ENCODE data around the gene KLF3. TPM values are rescaled to one million over a fixed set of nuclear protein-coding genes. Genes with fewer than 3 reads are reported as not detected.
A peak's percentile ranks its signal among the peaks of the same experiment; 100 is the strongest.

The KLF3 gene
- total RNA-seq, 2 donors from 2014 or later = 91.7 to 95.2 TPM

GRCh38 chr4:38703635-38704034 lies 39.6 kb downstream of the KLF3 start:
- DNase-seq = no peak
- no peaks in the 10 kb centered on the region for H3K9me3 ChIP-seq (ENCODE audit: control insufficient read depth, low read length, poor library complexity, severe bottlenecking)
- Mint-ChIP-seq H3K4me3 (no peak overlapping the region), H3K4me1 (peaks cover 15% of the 10 kb centered on the region), H3K36me3 (ENCODE audit: low read depth) (no peaks in the 10 kb centered on the region), H3K27me3 (no peaks in the 10 kb centered on the region), H3K27ac (no peak overlapping the region)
- ATAC-seq = no peak

GRCh38 chr4:38704622-38705154 lies 40.7 kb downstream of the KLF3 start:
- DNase-seq (no peak), ATAC-seq (no peak)
- peaks cover 15% of the 10 kb centered on the region for H3K4me1 Mint-ChIP-seq
- H3K27ac Mint-ChIP-seq = no peak overlapping the region
- H3K9me3 ChIP-seq (ENCODE audit: control insufficient read depth, low read length, poor library complexity, severe bottlenecking) = no peaks in the 10 kb centered on the region
- no peaks in the 10 kb centered on the region for H3K36me3 Mint-ChIP-seq (ENCODE audit: low read depth)
- H3K4me3 Mint-ChIP-seq = no peak overlapping the region
- H3K27me3 Mint-ChIP-seq = no peaks in the 10 kb centered on the region

GRCh38 chr4:38706301-38706700 lies 42.3 kb downstream of the KLF3 start:
- no peaks in the 10 kb centered on the region for H3K9me3 ChIP-seq (ENCODE audit: control insufficient read depth, low read length, poor library complexity, severe bottlenecking)
- DNase-seq = no peak
- H3K27ac Mint-ChIP-seq = no peak overlapping the region
- H3K36me3 Mint-ChIP-seq (ENCODE audit: low read depth) = no peaks in the 10 kb centered on the region
- H3K4me3 Mint-ChIP-seq = no peak overlapping the region
- H3K4me1 Mint-ChIP-seq = peaks cover 15% of the 10 kb centered on the region
- ATAC-seq = no peak
- peaks cover 6% of the 10 kb centered on the region for H3K27me3 Mint-ChIP-seq

- H3K27me3 Mint-ChIP-seq = peaks cover 6% of the 10 kb centered on the region
- no peaks in the 10 kb centered on the region for H3K36me3 Mint-ChIP-seq (ENCODE audit: low read depth)
- peaks cover 2% of the 10 kb centered on the region for H3K9me3 ChIP-seq (ENCODE audit: control insufficient read depth, low read length, poor library complexity, severe bottlenecking)
- H3K4me1 Mint-ChIP-seq = peaks cover 10% of the 10 kb centered on the region
- ATAC-seq = no peak
- no peak for DNase-seq
- no peak overlapping the region for H3K4me3 Mint-ChIP-seq
- no peak overlapping the region for H3K27ac Mint-ChIP-seq
These were observed 46.1 kb downstream of the KLF3 start for GRCh38 chr4:38710053-38710452.

GRCh38 chr4:38711066-38711465 lies 47.1 kb downstream of the KLF3 start:
- Mint-ChIP-seq H3K27ac (no peak overlapping the region), H3K4me3 (no peak overlapping the region), H3K27me3 (peaks cover 6% of the 10 kb centered on the region), H3K4me1 (peaks cover 6% of the 10 kb centered on the region), H3K36me3 (ENCODE audit: low read depth) (no peaks in the 10 kb centered on the region)
- ATAC-seq (no peak), DNase-seq (no peak)
- H3K9me3 ChIP-seq (ENCODE audit: control insufficient read depth, low read length, poor library complexity, severe bottlenecking) = peaks cover 2% of the 10 kb centered on the region

- peaks cover 2% of the 10 kb centered on the region for H3K9me3 ChIP-seq (ENCODE audit: control insufficient read depth, low read length, poor library complexity, severe bottlenecking)
- no peak overlapping the region for H3K27ac Mint-ChIP-seq
- H3K27me3 Mint-ChIP-seq = peaks cover 6% of the 10 kb centered on the region
- no peaks in the 10 kb centered on the region for H3K36me3 Mint-ChIP-seq (ENCODE audit: low read depth)
- no peak overlapping the region for H3K4me3 Mint-ChIP-seq
- no peak for DNase-seq
- ATAC-seq = no peak
- H3K4me1 Mint-ChIP-seq = no peaks in the 10 kb centered on the region
These were observed 51.1 kb downstream of the KLF3 start for GRCh38 chr4:38715050-38715449.

- no peaks in the 10 kb centered on the region for H3K4me1 Mint-ChIP-seq
- DNase-seq (no peak), ATAC-seq (no peak)
- no peak overlapping the region for H3K27ac Mint-ChIP-seq
- H3K36me3 Mint-ChIP-seq (ENCODE audit: low read depth) = no peaks in the 10 kb centered on the region
- peaks cover 2% of the 10 kb centered on the region for H3K9me3 ChIP-seq (ENCODE audit: control insufficient read depth, low read length, poor library complexity, severe bottlenecking)
- no peaks in the 10 kb centered on the region for H3K27me3 Mint-ChIP-seq
- H3K4me3 Mint-ChIP-seq = no peak overlapping the region
These were observed 52.3 kb downstream of the KLF3 start for GRCh38 chr4:38716256-38716655.

- Mint-ChIP-seq H3K27ac (no peak overlapping the region), H3K27me3 (no peaks in the 10 kb centered on the region), H3K36me3 (ENCODE audit: low read depth) (no peaks in the 10 kb centered on the region), H3K4me1 (no peaks in the 10 kb centered on the region), H3K4me3 (no peak overlapping the region)
- H3K9me3 ChIP-seq (ENCODE audit: control insufficient read depth, low read length, poor library complexity, severe bottlenecking) = no peaks in the 10 kb centered on the region
- DNase-seq (no peak), ATAC-seq (no peak)
These were observed 53.6 kb downstream of the KLF3 start for GRCh38 chr4:38717604-38718003.

- H3K4me3 Mint-ChIP-seq = no peak overlapping the region
- H3K4me1 Mint-ChIP-seq = peaks cover 7% of the 10 kb centered on the region
- H3K9me3 ChIP-seq (ENCODE audit: control insufficient read depth, low read length, poor library complexity, severe bottlenecking) = no peaks in the 10 kb centered on the region
- no peaks in the 10 kb centered on the region for H3K27me3 Mint-ChIP-seq
- DNase-seq = no peak
- H3K27ac Mint-ChIP-seq = no peak overlapping the region
- no peaks in the 10 kb centered on the region for H3K36me3 Mint-ChIP-seq (ENCODE audit: low read depth)
- ATAC-seq = no peak
These were observed 59.1 kb downstream of the KLF3 start for GRCh38 chr4:38723114-38723513.

GRCh38 chr4:38723726-38724474 lies 59.9 kb downstream of the KLF3 start:
- H3K27me3 Mint-ChIP-seq = no peaks in the 10 kb centered on the region
- no peak for ATAC-seq
- H3K4me3 Mint-ChIP-seq = no peak overlapping the region
- peaks cover 10% of the 10 kb centered on the region for H3K4me1 Mint-ChIP-seq
- H3K27ac Mint-ChIP-seq = peak overlapping the region; percentile 43
- no peak for DNase-seq
- H3K36me3 Mint-ChIP-seq (ENCODE audit: low read depth) = no peaks in the 10 kb centered on the region
- H3K9me3 ChIP-seq (ENCODE audit: control insufficient read depth, low read length, poor library complexity, severe bottlenecking) = no peaks in the 10 kb centered on the region

- H3K27ac Mint-ChIP-seq = peak overlapping the region; percentile 43
- H3K4me3 Mint-ChIP-seq = no peak overlapping the region
- H3K4me1 Mint-ChIP-seq = peaks cover 12% of the 10 kb centered on the region
- DNase-seq (no peak), ATAC-seq (no peak)
- no peaks in the 10 kb centered on the region for H3K36me3 Mint-ChIP-seq (ENCODE audit: low read depth)
- no peaks in the 10 kb centered on the region for H3K27me3 Mint-ChIP-seq
- H3K9me3 ChIP-seq (ENCODE audit: control insufficient read depth, low read length, poor library complexity, severe bottlenecking) = no peaks in the 10 kb centered on the region
These were observed 60.4 kb downstream of the KLF3 start for GRCh38 chr4:38724475-38724808.

GRCh38 chr4:38728631-38729141 lies 64.7 kb downstream of the KLF3 start:
- Mint-ChIP-seq H3K4me3 (no peak overlapping the region), H3K27ac (no peak overlapping the region), H3K36me3 (ENCODE audit: low read depth) (no peaks in the 10 kb centered on the region), H3K4me1 (peaks cover 17% of the 10 kb centered on the region), H3K27me3 (no peaks in the 10 kb centered on the region)
- H3K9me3 ChIP-seq (ENCODE audit: control insufficient read depth, low read length, poor library complexity, severe bottlenecking) = no peaks in the 10 kb centered on the region
- ATAC-seq (no peak), DNase-seq (no peak)

GRCh38 chr4:38730493-38730829 lies 66.5 kb downstream of the KLF3 start:
- DNase-seq (no peak), ATAC-seq (no peak)
- H3K27ac Mint-ChIP-seq = peak overlapping the region; percentile 49
- no peaks in the 10 kb centered on the region for H3K36me3 Mint-ChIP-seq (ENCODE audit: low read depth)
- no peaks in the 10 kb centered on the region for H3K9me3 ChIP-seq (ENCODE audit: control insufficient read depth, low read length, poor library complexity, severe bottlenecking)
- H3K27me3 Mint-ChIP-seq = no peaks in the 10 kb centered on the region
- no peak overlapping the region for H3K4me3 Mint-ChIP-seq
- H3K4me1 Mint-ChIP-seq = peaks cover 11% of the 10 kb centered on the region

Data from T-helper 17 cell (primary cell).